ENCODE results near the gene ATP1A2. TPM values are rescaled to one million over a fixed set of nuclear protein-coding genes. Genes with fewer than 3 reads are reported as not detected.

The ATP1A2 gene
- total and polyA plus RNA-seq, 4 donors, result 281 to 2,060 (median 566) TPM

DNA sequence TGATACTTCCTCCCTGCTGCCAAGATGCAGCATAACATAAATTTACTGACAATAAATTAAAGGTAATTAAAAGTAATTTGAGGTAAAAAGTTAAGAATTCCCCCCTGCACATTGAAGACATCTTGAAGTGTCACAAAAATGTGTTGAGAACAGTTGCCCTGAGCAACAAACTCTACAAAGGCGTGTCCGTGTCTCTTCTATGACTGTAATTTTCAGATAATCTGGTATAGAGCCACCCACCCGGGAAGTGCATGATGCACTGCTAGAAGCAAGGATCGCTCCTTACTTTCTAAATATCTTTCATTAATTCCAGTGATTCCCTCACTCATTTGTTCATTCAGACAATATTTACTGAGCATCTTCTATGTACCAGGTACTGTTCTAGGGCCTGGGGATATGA, 63.8 kb downstream of the ATP1A2 start:
- Histone ChIP-seq H3K4me3 (ENCODE audit: low read depth, low read length) (no peak overlapping the region), H3K9me3 (ENCODE audit: control insufficient read depth, insufficient read depth, low read length) (no peaks in the 10 kb centered on the region), H3K27me3 (ENCODE audit: control insufficient read depth, insufficient read depth, low read length) (no peaks in the 10 kb centered on the region), H3K36me3 (ENCODE audit: control insufficient read depth, insufficient read depth, low read length) (no peaks in the 10 kb centered on the region), H3K4me1 (ENCODE audit: control insufficient read depth, insufficient read depth, low read length) (no peaks in the 10 kb centered on the region), H3K27ac (ENCODE audit: low read depth, low read length) (no peak overlapping the region)
- no peak for DNase-seq (ENCODE audit: low read depth in 4 of 6, low spot score in 6 of 6)
- WGBS (ENCODE audit: insufficient coverage), result 97% methylated on average over 4 of the region's 4 CpGs

DNA sequence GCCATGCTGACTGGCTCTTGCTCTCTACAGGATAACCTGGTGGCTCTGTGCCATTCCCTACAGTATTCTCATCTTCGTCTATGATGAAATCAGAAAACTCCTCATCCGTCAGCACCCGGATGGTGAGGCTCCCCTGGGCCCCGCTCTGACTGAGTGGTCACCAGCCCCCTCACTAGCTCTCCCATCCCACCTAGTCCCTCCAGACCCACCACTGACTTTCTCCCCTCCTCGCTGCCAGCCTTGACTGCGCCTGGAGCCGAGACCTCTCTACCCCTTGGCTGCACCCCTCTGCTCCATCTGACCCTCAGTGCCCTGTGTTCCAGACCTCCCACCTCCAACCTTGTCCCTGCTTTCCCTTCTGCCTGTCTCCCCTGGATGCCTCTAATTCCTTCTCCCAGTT, 70.7 kb downstream of the ATP1A2 start:
- no peaks in the 10 kb centered on the region for H3K27me3 ChIP-seq (ENCODE audit: control insufficient read depth, insufficient read depth, low read length)
- no peaks in the 10 kb centered on the region for H3K9me3 ChIP-seq (ENCODE audit: control insufficient read depth, insufficient read depth, low read length)
- peaks cover 17% of the 10 kb centered on the region for H3K4me1 ChIP-seq (ENCODE audit: control insufficient read depth, insufficient read depth, low read length)
- no peak for DNase-seq (ENCODE audit: low read depth in 4 of 6, low spot score in 6 of 6)
- H3K4me3 ChIP-seq (ENCODE audit: low read depth, low read length), result no peak overlapping the region
- H3K36me3 ChIP-seq (ENCODE audit: control insufficient read depth, insufficient read depth, low read length), result no peaks in the 10 kb centered on the region
- 97% methylated on average over 7 of the region's 7 CpGs for WGBS (ENCODE audit: insufficient coverage)
- no peak overlapping the region for H3K27ac ChIP-seq (ENCODE audit: low read depth, low read length)

DNA sequence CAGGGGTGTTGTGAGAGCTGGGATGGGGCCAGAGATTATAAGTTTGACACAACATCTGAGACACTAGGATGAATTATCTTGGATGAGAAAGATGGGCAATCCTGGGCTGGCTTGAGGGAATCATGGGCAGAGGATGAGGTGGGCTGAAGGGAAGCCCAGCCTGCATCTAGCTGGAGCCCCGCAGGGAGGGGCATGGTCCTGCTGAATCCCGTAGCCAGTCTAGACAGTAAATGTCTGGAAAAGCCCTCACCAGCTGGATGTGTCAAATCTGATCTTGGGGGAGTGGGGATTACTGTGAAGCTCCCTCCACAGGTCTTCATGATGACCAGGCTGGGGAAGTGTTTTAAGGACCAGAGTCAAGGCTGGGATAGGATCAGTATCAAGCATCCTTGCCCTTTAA, 71.2 kb downstream of the ATP1A2 start:
- 67% methylated on average over 2 of the region's 2 CpGs for WGBS (ENCODE audit: insufficient coverage)
- H3K9me3 ChIP-seq (ENCODE audit: control insufficient read depth, insufficient read depth, low read length), result no peaks in the 10 kb centered on the region
- no peak for DNase-seq (ENCODE audit: low read depth in 4 of 6, low spot score in 6 of 6)
- no peak overlapping the region for H3K27ac ChIP-seq (ENCODE audit: low read depth, low read length)
- no peaks in the 10 kb centered on the region for H3K27me3 ChIP-seq (ENCODE audit: control insufficient read depth, insufficient read depth, low read length)
- H3K4me3 ChIP-seq (ENCODE audit: low read depth, low read length), result no peak overlapping the region
- H3K4me1 ChIP-seq (ENCODE audit: control insufficient read depth, insufficient read depth, low read length), result peaks cover 17% of the 10 kb centered on the region
- no peaks in the 10 kb centered on the region for H3K36me3 ChIP-seq (ENCODE audit: control insufficient read depth, insufficient read depth, low read length)

DNA sequence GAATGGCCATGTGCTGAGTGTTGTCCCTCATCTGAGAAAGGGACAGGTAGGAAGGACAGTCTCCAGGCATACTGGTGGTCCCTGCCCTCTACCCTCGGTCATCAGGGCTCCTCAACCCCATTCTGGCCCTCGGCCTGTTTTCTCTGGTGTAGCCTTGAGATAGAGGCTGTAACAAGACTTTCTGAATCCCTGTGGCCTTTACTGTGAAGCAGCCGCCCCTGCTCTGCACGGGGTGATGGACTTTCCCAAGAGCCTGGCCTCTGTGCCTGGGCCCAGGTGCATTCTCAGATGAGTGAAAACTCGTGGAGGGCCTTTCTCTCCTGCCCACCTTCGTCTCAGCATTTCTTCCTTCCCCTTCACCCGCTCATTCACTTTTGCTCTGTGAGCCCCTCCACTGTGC, 71.8 kb downstream of the ATP1A2 start:
- H3K27ac ChIP-seq (ENCODE audit: low read depth, low read length), result no peak overlapping the region
- no peaks in the 10 kb centered on the region for H3K9me3 ChIP-seq (ENCODE audit: control insufficient read depth, insufficient read depth, low read length)
- H3K36me3 ChIP-seq (ENCODE audit: control insufficient read depth, insufficient read depth, low read length), result no peaks in the 10 kb centered on the region
- DNase-seq (ENCODE audit: low read depth in 4 of 6, low spot score in 6 of 6), result no peak
- no peaks in the 10 kb centered on the region for H3K27me3 ChIP-seq (ENCODE audit: control insufficient read depth, insufficient read depth, low read length)
- H3K4me3 ChIP-seq (ENCODE audit: low read depth, low read length), result no peak overlapping the region
- 92% methylated on average over 5 of the region's 7 CpGs for WGBS (ENCODE audit: insufficient coverage)
- peaks cover 24% of the 10 kb centered on the region for H3K4me1 ChIP-seq (ENCODE audit: control insufficient read depth, insufficient read depth, low read length)

DNA sequence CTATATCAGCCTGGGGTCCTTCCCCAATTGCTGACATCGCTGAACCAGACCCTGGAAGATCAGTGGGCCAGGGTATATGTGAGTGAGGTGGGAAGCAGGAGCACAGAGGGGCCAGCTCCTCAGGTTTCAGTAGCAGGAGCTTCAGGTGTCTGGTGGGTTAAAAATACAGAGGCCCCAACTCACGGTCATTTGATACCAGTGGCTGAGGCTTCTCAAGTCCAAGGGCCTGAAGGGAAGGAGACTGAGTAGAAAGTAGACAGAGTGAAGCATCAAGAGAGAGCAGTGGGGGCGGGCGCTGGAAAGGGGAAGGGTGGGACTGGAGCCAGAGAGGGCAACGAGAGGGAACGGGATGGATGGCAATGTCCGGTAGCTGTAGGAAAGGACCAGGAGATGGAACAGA, 72.8 kb downstream of the ATP1A2 start:
- H3K27ac ChIP-seq (ENCODE audit: low read depth, low read length), result no peak overlapping the region
- peaks cover 32% of the 10 kb centered on the region for H3K4me1 ChIP-seq (ENCODE audit: control insufficient read depth, insufficient read depth, low read length)
- no peaks in the 10 kb centered on the region for H3K36me3 ChIP-seq (ENCODE audit: control insufficient read depth, insufficient read depth, low read length)
- H3K27me3 ChIP-seq (ENCODE audit: control insufficient read depth, insufficient read depth, low read length), result no peaks in the 10 kb centered on the region
- no peaks in the 10 kb centered on the region for H3K9me3 ChIP-seq (ENCODE audit: control insufficient read depth, insufficient read depth, low read length)
- whole genome bisulfite sequencing (ENCODE audit: insufficient coverage), result 90% methylated on average over 7 of the region's 7 CpGs
- H3K4me3 ChIP-seq (ENCODE audit: low read depth, low read length), result no peak overlapping the region
- DNase-seq (ENCODE audit: low read depth in 4 of 6, low spot score in 6 of 6), result no peak

DNA sequence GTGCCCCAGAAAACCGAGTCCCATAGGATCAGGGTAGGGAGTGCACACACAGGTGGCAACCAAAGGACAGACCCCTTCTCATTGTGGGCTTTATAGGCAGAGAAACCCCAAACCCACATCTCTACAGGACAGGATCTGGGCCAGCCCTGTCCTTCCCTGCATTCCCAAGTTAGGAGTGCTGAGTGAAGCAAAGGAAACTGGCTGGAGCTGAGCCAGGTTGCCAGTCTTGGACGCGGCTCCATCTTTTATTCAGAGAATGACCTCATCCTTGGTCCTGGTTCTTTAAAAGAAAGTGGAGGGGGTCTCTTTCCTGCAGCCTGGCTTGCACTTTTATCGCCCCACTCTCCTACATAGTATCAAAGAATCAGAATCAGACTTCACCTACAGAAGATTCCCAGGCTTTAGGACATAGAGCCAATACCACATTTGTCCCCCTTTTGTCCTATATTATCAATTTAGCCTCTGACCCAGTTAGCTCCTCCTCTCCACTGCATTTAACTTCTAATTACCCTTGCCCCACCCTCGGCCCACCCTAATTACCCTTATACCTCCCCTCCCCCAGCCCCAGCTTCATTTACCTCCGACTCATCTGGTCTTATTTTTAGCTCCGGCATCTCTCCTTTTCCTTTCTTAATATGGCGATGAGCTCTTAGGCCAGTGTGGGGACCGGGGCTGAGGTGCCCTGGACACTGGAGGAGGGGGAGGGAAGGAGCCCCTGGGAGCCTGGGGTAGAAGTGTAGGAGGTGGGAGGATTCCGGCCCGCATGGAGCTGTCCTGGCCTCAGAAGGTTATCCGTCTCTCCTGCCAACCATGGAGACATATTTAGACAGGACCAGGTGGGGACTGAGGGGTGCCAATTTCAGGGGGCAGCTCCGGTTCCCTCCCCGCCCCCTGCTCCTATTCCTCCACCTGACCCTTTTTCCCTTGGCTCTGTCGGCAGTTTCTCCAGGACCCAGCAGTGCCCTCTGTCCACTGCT, 74.4 kb downstream of the ATP1A2 start, which contains the start of gene CASQ1:
CASQ1 (plus strand) TSS at position 927 of the 977 bp plus-strand sequence. CDS start 177 bp downstream, outside the sequence.
- H3K4me3 ChIP-seq (ENCODE audit: low read depth, low read length), result no peak within 1 kb of the TSS
- DNase-seq (ENCODE audit: low read depth in 4 of 6, low spot score in 6 of 6), result peak in 2 of 6 donors; percentile 80 to 89
- peaks cover 36% of the 10 kb centered on the region for H3K4me1 ChIP-seq (ENCODE audit: control insufficient read depth, insufficient read depth, low read length)
- no peaks in the 10 kb centered on the region for H3K9me3 ChIP-seq (ENCODE audit: control insufficient read depth, insufficient read depth, low read length)
- H3K36me3 ChIP-seq (ENCODE audit: control insufficient read depth, insufficient read depth, low read length), result no peaks in the 10 kb centered on the region
- 58% methylated on average over 5 of the region's 15 CpGs for WGBS (ENCODE audit: insufficient coverage)
- no peak within 1 kb of the TSS for H3K27ac ChIP-seq (ENCODE audit: low read depth, low read length)
- no peaks in the 10 kb centered on the region for H3K27me3 ChIP-seq (ENCODE audit: control insufficient read depth, insufficient read depth, low read length)

DNA sequence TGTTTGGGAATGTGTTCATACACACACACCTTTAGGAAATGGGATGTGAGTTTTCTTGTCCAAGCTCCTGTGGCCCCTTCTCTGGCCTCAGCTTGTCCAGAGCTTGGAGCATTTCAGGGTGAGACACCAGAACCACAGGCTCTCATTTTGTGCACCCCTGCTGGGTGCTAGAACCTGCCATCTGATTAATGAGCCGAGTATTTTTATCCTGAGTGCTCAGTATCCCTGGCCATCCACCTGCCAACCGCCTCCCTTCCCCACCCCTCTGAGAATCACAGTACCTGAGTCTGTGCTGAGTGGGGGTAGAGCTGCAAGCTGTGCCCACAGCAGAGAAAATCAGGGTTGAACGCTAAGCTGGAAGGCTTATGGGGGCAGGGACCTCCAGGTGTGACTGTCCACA, 76.2 kb downstream of the ATP1A2 start:
- Histone ChIP-seq H3K27ac (ENCODE audit: low read depth, low read length) (no peak overlapping the region), H3K4me3 (ENCODE audit: low read depth, low read length) (no peak overlapping the region), H3K36me3 (ENCODE audit: control insufficient read depth, insufficient read depth, low read length) (no peaks in the 10 kb centered on the region), H3K9me3 (ENCODE audit: control insufficient read depth, insufficient read depth, low read length) (no peaks in the 10 kb centered on the region), H3K27me3 (ENCODE audit: control insufficient read depth, insufficient read depth, low read length) (no peaks in the 10 kb centered on the region), H3K4me1 (ENCODE audit: control insufficient read depth, insufficient read depth, low read length) (peaks cover 40% of the 10 kb centered on the region)
- WGBS (ENCODE audit: insufficient coverage), result 60% methylated on average over 1 of the region's 3 CpGs
- DNase-seq (ENCODE audit: low read depth in 4 of 6, low spot score in 6 of 6), result no peak

DNA sequence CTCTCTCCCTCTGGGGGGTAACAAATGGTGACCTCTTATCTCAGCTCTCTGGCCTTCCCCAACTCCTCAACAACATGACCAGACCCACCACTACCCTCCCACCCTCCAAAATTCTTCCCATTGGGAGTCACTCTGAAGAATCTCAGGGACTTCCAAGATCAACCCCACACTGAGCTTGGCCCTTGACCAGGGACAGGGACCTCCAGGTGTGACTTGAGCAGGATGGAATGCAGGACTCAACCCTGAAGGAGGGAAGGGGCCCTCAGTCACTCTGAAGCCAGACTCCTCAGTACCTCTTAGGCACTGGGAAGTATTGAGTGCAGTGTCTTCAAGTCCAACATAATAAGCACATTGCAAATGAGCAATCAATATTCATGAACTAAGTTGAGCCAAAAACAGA, 76.7 kb downstream of the ATP1A2 start:
- Histone ChIP-seq H3K4me1 (ENCODE audit: control insufficient read depth, insufficient read depth, low read length) (peaks cover 41% of the 10 kb centered on the region), H3K27me3 (ENCODE audit: control insufficient read depth, insufficient read depth, low read length) (no peaks in the 10 kb centered on the region), H3K9me3 (ENCODE audit: control insufficient read depth, insufficient read depth, low read length) (no peaks in the 10 kb centered on the region), H3K4me3 (ENCODE audit: low read depth, low read length) (no peak overlapping the region), H3K27ac (ENCODE audit: low read depth, low read length) (no peak overlapping the region), H3K36me3 (ENCODE audit: control insufficient read depth, insufficient read depth, low read length) (no peaks in the 10 kb centered on the region)
- peak in 1 of 6 donors; percentile 32 for DNase-seq (ENCODE audit: low read depth in 4 of 6, low spot score in 6 of 6)
